ENCODE results near the gene TMPRSS6. TPM values are rescaled to one million over a fixed set of nuclear protein-coding genes. Genes with fewer than 3 reads are reported as not detected.
A peak's percentile ranks its signal among the peaks of the same experiment; 100 is the strongest.

TMPRSS6 gene
- total RNA-seq, 2 experiments from 2014 or later = 17.6 to 20.2 TPM

DNA sequence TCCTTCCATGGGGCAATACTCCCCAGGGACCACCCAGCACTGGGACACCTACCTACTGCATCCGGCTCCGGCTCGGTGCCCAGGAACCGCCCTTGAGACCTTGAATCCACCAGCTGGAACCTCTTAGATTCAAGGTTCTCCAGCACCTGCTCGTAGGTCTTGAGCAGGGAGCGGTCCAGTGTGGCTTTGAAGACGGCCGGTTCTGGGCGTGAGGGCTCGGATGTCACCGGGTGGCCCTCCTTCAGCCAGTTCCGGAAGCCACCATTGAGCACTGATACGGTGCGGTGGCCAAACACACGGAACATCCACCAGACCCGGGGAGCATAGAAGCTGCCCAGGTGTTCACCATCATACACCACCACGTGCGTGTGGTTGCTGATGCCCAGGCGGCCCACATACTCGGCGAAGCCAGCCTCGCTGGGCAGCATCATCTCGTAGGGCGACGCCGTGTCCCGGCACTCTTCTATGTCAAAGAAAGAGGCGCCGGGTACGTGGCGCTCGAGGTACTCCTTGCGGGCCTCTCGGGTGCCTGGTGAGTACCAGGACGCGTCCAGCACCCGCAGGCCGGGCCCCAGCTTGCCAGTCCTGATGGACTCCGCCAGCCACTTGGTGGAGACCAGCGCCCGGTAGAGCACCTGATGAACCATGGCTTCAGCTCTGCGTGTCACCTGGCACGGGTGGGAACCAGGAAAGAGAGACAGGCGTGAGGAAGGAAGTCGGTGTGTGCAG, 91.3 kb downstream of the TMPRSS6 start:
- H3K9me3 Mint-ChIP-seq (ENCODE audit: low read depth) = no peaks in the 10 kb centered on the region
- no peak overlapping the region for H3K27ac Mint-ChIP-seq
- H3K4me1 Mint-ChIP-seq = peaks cover 4% of the 10 kb centered on the region
- no peaks in the 10 kb centered on the region for H3K36me3 Mint-ChIP-seq (ENCODE audit: low read depth)
- CTCF ChIA-PET = interaction anchor here (0.8 to 4.0 kb wide), 7 partner anchors 12 to 180 kb away, joined by 3 to 27 read pairs (median 5); no protein-coding TSS in a partner anchor
- H3K4me3 Mint-ChIP-seq = peak overlapping the region; percentile 78
- H3K27me3 Mint-ChIP-seq = peaks cover 13% of the 10 kb centered on the region
- intact Hi-C loops (cut with DNase I, micrococcal nuclease) = no loop called here
- POLR2A ChIA-PET = no interaction called here
- no peak for DNase-seq
- ATAC-seq = no peak

DNA sequence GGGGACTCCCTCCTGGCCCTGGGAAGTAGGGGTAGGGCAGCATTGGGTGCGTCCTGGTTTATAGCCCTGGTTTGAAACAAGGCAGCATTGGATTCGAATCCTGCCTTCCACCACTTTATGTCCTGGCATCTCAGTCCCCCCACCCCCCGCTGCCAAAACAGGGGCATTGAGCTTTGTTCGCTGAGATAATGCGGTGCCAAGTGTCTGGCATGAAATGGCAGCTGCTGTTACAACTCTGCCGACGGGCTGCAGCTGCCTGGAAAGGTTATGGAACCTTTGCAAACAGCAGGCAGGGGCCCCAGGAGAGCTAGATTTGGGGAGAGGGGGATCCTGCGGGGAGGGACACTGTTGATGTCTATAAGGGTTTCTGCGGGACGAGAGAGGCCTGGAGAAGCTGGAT, 92.2 kb downstream of the TMPRSS6 start:
- H3K27me3 Mint-ChIP-seq = peaks cover 13% of the 10 kb centered on the region
- ChIA-PET POLR2A (interaction anchor here (0.8 kb wide), 1 partner anchor 14 kb away, joined by 4 read pairs; no protein-coding TSS in a partner anchor), CTCF (interaction anchor here (0.8 to 1.7 kb wide), 5 partner anchors 13 to 259 kb away, joined by 3 to 5 read pairs (median 3); no protein-coding TSS in a partner anchor)
- H3K9me3 Mint-ChIP-seq (ENCODE audit: low read depth) = no peaks in the 10 kb centered on the region
- H3K27ac Mint-ChIP-seq = no peak overlapping the region
- H3K36me3 Mint-ChIP-seq (ENCODE audit: low read depth) = no peaks in the 10 kb centered on the region
- intact Hi-C loops (cut with DNase I, micrococcal nuclease) = no loop called here
- H3K4me1 Mint-ChIP-seq = peaks cover 4% of the 10 kb centered on the region
- no peak overlapping the region for H3K4me3 Mint-ChIP-seq
- DNase-seq = no peak
- ATAC-seq = no peak

DNA sequence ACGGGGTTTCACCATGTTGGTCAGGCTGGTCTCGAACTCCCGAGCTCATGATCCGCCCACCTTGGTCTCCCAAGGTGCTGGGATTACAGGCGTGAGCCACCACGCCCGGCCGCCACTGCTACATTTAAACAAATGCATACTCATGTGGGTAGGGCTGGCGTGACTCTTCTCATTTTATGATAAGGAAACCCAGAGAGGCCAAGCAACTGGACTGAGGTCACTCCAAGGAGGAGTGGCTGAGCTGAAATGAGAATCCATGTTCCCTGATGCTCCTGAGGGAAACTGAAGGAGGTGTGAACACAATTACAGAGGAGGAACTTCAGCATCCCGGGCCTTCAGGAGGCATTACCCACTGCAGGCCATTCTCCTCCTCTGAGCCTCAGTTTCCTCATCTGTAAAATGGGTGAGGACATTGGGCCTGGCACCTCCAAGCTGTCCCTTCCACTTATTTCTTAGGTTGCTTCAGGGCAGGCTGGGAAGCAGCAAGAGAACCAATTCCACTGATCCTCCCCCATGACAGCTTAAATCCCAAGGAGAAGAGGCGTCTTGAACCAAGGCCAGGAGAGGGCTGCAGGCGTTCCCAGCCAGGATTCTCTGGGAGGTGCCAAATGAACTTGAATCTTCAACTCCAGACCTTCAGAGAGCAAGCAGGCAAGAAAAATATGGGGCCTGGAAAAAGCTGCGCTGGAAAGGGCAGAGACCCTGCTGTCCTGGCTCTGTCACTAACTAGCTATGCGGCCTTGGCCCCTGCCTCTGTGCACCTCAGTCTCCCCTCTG, 93.2 kb downstream of the TMPRSS6 start:
- peaks cover 4% of the 10 kb centered on the region for H3K4me1 Mint-ChIP-seq
- POLR2A ChIA-PET = interaction anchor here (0.6 kb wide), 1 partner anchor 124 kb away, joined by 6 read pairs; no protein-coding TSS in a partner anchor
- ATAC-seq (no peak), DNase-seq (no peak)
- CTCF ChIA-PET = interaction anchor here (0.6 to 1.1 kb wide), 4 partner anchors 68 to 366 kb away, joined by 3 to 4 read pairs (median 3); no protein-coding TSS in a partner anchor
- H3K27me3 Mint-ChIP-seq = peaks cover 9% of the 10 kb centered on the region
- no peak overlapping the region for H3K4me3 Mint-ChIP-seq
- no peak overlapping the region for H3K27ac Mint-ChIP-seq
- H3K9me3 Mint-ChIP-seq (ENCODE audit: low read depth) = no peaks in the 10 kb centered on the region
- intact Hi-C loops (cut with DNase I, micrococcal nuclease) = no loop called here
- no peaks in the 10 kb centered on the region for H3K36me3 Mint-ChIP-seq (ENCODE audit: low read depth)

DNA sequence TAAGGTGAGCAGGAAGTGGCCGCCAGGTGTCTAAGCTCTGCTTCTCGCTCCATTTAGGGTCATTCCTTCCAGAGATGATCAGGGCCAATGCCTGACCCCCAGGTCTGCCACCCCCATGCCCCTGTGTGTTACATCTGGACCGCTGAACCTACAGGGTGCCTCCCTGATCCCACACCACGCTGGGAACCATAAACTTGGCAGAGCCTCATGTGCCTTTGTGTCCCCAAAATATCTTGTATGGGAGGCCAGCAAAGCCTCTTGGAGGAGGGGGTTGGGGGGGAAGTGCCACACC, 94.0 kb downstream of the TMPRSS6 start:
- Mint-ChIP-seq H3K9me3 (ENCODE audit: low read depth) (no peaks in the 10 kb centered on the region), H3K4me1 (peaks cover 4% of the 10 kb centered on the region), H3K4me3 (no peak overlapping the region), H3K27me3 (peaks cover 7% of the 10 kb centered on the region), H3K27ac (no peak overlapping the region), H3K36me3 (ENCODE audit: low read depth) (no peaks in the 10 kb centered on the region)
- no peak for ATAC-seq
- DNase-seq = no peak
- intact Hi-C loops (cut with DNase I, micrococcal nuclease) = no loop called here
- ChIA-PET POLR2A (interaction anchor here (0.6 kb wide), 1 partner anchor 124 kb away, joined by 6 read pairs; no protein-coding TSS in a partner anchor), CTCF (interaction anchor here (0.6 kb wide), 1 partner anchor 367 kb away, joined by 3 read pairs; no protein-coding TSS in a partner anchor)

Other genes with a start within 250 kb of the TMPRSS6 start
- gene NCF4, start 248.7 kb downstream of the TMPRSS6 start, total RNA-seq = 1 to 10 TPM; 3.8 to 3.9 TPM
- gene CSF2RB, start 196.1 kb downstream of the TMPRSS6 start, total RNA-seq = under 1 TPM; 0.30 to 0.54 TPM
- 1 to 10 TPM; 1.8 to 2.1 TPM for gene TST, start 90.3 kb downstream of the TMPRSS6 start, total RNA-seq
- 10 to 100 TPM; 10.6 to 11.0 TPM for gene MPST, start 90.0 kb downstream of the TMPRSS6 start, total RNA-seq
- 10 to 100 TPM; 32.5 to 36.8 TPM for gene KCTD17, start 58.0 kb downstream of the TMPRSS6 start, total RNA-seq
- gene IL2RB, start 40.2 kb upstream of the TMPRSS6 start, total RNA-seq = 100 to 1,000 TPM; 204 to 231 TPM
- gene C1QTNF6, start 78.5 kb upstream of the TMPRSS6 start, total RNA-seq = 1 to 10 TPM; 8.4 to 8.7 TPM
- gene SSTR3, start 102.8 kb upstream of the TMPRSS6 start, total RNA-seq = 10 to 100 TPM; 14.8 to 15.6 TPM
- gene RAC2, start 134.6 kb upstream of the TMPRSS6 start, total RNA-seq = 100 to 1,000 TPM; 692 to 930 TPM
- gene CYTH4, start 172.8 kb upstream of the TMPRSS6 start, total RNA-seq = 10 to 100 TPM; 33.1 to 42.8 TPM